GM21515 (cell line): ENCODE data around the gene PLCB3.

ENCODE experiments used
- ATAC-seq: cut with Tn5 transposase; IDR thresholded peaks from one replicate; pipeline ENCODE4 v1.9.1; 2021; ENCODE audit not compliant: unreplicated experiment

The PLCB3 gene

GRCh38 chr11:64265176-64266160 is 14.1 kb downstream of the PLCB3 start:
- ATAC-seq, result no peak

- no peak for ATAC-seq
These were observed 15.0 kb downstream of the PLCB3 start for GRCh38 chr11:64266339-64266738.

DNA sequence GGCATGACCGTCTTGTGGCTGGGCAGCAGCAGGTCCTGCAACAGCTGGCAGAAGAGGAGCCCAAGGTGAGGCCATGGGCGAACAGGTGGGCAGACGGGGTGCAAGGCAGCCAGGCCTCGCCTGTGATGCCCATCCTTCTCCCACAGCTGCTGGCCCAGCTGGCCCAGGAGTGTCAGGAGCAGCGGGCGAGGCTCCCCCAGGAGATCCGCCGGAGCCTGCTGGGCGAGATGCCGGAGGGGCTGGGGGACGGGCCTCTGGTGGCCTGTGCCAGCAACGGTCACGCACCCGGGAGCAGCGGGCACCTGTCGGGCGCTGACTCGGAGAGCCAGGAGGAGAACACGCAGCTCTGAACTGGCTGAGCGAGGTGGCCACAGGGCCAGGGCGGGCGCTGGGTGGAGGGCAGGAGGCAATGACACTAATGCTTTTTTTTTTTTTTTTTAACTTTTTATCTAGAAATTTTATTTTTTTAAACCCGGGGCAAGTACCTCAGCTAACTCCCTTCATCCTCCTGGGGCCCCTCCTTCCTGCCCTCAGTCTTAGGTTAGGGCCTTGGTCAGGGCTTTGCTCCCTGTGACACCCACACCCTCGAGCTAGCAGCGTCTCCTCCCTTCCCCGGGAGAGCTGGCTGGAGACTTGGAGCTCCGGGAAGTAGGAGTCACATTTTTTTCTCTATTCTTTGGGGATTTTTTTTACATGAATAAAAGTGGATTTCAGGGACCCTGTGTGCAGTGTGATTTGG is 16.0 kb downstream of the PLCB3 start:
- ATAC-seq, result no peak

DNA sequence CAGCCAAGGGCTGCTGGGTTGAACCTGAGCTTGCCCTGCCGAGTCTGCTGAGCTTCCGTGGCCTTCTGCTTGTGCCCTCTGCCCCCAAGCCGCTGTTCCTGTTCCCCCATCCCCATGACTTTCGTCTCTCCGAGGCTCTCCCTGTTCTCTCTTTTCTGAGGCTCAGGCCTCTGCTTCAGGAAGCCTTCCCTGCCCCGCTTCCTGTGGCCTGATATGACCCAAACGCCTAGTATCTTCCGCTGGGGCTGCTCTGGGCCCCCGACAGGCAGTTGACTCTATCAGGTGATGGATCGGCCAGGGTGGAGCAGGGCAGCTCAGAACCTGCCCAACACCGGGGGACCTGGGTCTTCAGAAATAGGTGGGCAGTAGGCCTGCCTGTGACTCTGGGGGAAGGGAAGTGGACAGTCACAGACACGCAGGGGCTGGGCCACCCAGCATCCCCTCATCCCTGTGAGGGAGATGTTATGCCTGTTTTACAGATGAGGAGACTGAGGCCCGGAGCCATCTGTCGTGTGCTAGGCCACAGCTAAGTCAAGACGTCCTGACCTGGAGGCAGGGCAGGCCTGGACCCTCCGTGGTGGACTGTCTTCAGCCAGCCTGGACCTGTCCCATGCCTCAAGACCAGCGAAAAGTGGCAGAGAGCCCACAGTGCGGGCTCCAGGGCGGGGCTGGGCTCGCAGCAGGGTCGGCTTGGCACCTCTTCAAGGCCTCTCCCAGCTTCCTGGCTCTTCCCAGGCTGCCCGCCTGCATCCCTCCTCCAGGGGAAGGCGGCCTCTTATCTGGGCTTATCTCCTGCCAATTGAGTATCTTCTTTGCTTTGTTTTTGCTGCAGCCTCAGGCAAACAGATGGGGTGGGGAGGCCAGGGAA is 16.9 kb downstream of the PLCB3 start:
- ATAC-seq, result no peak

DNA sequence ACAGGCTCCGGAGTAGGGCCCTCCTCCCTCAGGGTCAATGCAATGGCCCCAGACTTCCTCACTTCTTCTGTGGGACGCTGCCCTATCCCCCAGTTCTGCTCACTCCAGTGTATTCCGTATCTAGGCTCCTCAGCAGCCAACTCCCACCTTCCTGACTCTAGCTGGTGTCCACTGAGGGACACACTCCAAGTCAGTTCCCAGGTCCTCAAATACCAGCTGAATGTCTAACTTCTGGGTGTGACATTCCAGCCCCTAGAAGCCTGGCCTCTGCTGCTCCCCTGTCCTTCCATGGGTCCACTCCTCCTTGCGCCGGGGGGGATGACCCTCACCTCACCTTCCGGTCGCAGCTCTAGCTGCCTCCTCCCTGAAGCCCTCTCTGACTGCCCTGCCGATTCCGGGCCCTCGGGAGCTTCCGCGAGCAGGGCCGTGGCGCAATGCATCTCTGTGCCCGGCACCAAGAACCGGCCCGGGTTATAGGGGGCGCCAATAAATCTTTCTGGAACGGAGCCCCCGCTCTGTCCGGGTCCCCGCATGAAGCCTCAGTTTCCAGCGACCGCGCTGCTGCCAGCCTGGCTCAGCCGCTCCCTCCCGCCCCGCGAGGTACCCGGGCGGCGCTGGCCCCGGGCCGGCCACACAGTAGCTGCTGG is 17.7 kb downstream of the PLCB3 start:
- ATAC-seq, result peak; percentile 17

DNA sequence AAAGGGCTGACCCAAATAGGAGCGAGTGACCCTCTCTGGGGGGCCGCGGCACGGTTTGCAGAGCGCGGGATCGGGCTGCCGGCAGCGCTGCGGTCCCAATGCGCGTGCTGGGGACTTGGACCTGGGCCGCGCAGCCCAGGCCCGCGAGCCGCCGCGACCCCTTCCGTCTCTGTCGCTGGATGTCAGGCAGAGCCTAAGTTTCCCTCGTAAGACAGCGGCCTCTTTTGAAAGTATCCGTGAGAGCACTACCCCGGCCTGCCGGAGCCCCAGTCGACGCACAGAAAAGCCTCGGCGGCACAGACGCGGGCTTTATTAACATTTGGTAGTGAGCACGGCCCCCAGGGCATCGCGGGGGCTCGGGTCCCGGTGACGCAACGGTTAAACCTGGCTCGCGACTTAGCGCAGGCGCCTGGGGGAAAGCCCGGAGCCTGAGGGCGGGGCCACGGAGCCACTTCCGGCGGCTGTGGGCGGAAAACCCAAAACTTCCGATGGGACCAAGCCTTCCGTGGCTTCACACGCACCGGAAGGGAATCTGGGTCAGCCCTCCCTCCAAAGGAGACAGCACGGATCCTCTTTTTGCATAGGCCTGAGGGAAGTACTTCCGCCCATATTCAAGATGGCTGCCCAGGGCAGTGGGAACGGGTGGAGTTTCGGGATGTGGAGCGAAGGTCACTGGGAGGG is 18.4 kb downstream of the PLCB3 start:
- peak; percentile 57 for ATAC-seq

GRCh38 chr11:64275031-64275800 is 23.9 kb downstream of the PLCB3 start:
- no peak for ATAC-seq

- no peak for ATAC-seq
These were observed 24.5 kb downstream of the PLCB3 start for GRCh38 chr11:64275841-64276240.

DNA sequence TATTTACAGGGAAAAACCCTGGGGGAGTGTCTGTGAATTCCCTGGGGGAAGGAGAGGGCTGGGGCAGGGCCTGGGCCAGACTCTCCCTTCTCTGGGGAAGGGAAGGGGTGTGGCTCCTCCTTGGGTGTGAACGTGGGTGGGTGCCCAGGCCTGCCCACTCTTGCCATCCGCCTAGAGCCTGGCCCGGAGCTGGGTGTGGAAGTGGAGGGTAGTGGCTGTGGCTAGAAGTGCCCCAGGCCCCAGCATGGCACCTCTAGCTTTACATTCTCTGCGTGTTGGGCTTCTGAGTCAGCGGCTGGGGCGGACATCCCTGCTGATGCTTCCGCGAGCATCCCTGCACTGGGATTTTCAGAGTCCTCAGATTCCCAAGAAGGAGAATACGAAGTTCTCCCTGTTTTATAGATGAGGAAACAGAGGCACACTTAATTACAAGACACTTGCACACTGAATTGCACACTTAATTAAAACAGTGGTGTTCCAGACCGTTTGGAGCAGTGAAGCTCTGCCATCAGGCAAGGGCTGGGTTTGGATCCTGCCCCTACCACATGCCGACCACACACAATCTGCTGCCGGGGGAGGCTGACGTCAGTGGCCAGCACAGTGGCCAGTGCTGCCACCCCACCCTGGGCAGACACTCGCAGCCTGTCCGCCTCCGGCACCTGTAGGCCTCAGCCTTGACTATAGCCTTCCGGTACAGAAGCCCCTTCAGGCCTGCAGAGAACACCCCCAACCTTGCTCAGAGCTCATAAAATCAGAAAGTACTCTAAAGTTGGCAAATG is 25.5 kb downstream of the PLCB3 start:
- ATAC-seq, result no peak

- no peak for ATAC-seq
These were observed 27.4 kb downstream of the PLCB3 start for GRCh38 chr11:64278576-64279190.

GRCh38 chr11:64281957-64282770 is 30.8 kb downstream of the PLCB3 start:
- ATAC-seq, result no peak

GRCh38 chr11:64283092-64283491 is 31.8 kb downstream of the PLCB3 start:
- no peak for ATAC-seq

DNA sequence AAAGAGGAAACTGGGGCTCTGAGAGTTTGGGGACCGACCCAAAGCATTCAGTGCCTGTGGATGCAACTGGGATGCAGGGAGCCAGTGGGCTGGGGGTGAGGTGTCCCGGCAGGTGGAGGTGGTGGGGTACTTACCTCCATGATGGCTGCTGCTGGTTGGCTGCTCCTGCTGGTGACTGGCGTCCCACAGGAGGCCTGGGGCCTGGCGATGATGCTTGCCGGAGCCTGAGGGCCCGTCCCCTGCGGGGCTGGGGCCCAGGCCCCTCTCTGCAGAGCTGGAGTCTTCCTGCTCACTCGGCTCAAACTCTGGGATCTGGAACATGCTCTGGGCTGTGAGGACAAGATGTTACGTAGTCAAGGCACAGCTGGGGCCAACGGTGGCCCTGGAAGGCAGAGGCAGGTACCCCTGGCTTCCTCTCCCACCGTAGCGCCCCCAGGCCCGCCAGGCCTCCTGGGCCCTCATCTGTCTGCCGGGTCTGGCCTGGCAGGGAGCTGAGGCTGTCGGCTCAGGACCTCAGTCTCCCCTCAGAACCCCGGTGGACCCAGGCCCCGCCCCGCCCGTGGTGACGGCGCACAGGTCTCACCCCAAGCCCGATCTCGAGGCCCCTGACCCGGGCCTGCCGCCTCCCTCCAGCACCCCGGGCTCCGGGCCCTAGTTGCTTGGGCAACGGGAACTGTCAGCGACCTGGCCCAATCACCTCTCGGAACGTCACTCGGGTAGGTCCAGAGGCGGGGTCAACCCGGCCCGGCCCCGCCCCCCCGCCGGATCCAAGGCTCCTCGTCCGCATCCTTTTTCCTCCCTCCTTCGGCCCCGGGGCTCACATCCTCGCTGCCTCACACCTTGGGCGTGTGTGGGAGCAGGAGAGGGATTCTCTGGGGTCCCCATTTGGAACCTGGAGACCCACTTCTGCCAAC is 33.0 kb downstream of the PLCB3 start, which contains the start of gene BAD:
BAD (minus strand) TSS at position 618 of the 914 bp plus-strand sequence; CDS start at position 321, 297 bp downstream.
- peak; percentile 58 for ATAC-seq

DNA sequence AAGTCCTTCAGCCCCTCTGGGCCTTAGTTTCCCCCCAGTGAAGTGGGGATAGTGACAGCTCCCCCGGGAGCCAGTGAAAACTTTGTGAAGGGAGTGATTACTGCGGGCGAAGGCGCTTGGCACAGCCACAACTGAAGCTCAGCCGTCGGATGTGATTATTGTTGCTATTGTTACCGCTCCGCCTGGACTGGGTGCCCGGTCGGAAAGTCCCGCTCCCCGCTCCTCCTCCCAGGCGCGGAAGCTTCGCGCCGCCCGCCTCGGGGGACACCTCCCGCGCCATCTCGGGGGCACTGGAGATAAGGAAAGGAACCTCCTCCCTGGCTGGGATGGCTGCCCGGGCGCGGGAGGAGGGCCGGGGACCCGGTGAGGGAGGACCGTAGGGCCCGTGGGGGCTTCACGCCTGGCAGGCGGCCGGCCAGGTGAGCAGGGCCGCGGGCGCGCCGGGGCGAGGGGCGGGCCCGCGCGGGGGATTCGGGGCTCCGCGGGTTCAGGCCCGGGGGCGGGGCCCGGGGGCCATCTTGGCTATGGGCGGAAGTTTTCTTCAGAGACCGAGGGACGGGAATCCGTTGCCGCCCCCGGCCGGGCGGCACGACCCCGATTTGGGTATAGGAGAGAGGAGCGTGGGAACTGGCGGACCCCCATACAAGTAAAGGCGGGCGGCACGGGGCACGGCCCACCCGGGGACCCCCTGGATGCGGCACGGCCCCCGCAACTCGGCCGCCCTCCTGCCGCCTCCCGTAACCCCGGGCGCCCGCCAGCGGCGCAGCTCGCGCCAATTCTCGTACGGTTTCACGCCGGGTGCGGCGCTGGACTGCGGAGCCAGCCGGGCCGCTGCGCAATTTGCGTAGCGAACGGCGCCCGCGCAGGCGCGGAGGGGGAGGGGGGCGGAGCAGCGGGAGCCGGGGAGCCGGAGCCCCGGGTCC is 33.9 kb downstream of the PLCB3 start, which contains the start of gene GPR137:
GPR137 (plus strand) TSS at position 887 of the 923 bp plus-strand sequence. CDS start 677 bp downstream, outside the sequence.
- ATAC-seq, result peak; percentile 55
